ENCODE data around the gene ICAM1.
"Not testable (repeated sequence)": the region's sequence is repeated elsewhere in the genome, so short reads cannot be mapped to it uniquely, and the experiment has no call there.

The ICAM1 gene, protein sequence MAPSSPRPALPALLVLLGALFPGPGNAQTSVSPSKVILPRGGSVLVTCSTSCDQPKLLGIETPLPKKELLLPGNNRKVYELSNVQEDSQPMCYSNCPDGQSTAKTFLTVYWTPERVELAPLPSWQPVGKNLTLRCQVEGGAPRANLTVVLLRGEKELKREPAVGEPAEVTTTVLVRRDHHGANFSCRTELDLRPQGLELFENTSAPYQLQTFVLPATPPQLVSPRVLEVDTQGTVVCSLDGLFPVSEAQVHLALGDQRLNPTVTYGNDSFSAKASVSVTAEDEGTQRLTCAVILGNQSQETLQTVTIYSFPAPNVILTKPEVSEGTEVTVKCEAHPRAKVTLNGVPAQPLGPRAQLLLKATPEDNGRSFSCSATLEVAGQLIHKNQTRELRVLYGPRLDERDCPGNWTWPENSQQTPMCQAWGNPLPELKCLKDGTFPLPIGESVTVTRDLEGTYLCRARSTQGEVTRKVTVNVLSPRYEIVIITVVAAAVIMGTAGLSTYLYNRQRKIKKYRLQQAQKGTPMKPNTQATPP

DNA sequence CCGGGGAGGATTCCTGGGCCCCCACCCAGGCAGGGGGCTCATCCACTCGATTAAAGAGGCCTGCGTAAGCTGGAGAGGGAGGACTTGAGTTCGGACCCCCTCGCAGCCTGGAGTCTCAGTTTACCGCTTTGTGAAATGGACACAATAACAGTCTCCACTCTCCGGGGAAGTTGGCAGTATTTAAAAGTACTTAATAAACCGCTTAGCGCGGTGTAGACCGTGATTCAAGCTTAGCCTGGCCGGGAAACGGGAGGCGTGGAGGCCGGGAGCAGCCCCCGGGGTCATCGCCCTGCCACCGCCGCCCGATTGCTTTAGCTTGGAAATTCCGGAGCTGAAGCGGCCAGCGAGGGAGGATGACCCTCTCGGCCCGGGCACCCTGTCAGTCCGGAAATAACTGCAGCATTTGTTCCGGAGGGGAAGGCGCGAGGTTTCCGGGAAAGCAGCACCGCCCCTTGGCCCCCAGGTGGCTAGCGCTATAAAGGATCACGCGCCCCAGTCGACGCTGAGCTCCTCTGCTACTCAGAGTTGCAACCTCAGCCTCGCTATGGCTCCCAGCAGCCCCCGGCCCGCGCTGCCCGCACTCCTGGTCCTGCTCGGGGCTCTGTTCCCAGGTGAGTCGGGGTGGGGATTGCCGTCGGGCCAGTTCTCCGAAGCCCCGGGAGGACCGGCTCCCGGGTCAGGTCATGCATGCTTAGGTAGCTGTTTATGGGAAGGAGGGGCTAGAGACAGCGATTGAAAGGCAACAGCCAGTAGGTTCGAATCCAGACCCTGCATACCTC, at the start of gene ICAM1:
TSS of gene ICAM1 (plus strand) at position 505 of the 779 bp plus-strand sequence. CDS start at position 545, 40 bp downstream.
- peak; percentile 82 to 88 for DNase-seq

DNA sequence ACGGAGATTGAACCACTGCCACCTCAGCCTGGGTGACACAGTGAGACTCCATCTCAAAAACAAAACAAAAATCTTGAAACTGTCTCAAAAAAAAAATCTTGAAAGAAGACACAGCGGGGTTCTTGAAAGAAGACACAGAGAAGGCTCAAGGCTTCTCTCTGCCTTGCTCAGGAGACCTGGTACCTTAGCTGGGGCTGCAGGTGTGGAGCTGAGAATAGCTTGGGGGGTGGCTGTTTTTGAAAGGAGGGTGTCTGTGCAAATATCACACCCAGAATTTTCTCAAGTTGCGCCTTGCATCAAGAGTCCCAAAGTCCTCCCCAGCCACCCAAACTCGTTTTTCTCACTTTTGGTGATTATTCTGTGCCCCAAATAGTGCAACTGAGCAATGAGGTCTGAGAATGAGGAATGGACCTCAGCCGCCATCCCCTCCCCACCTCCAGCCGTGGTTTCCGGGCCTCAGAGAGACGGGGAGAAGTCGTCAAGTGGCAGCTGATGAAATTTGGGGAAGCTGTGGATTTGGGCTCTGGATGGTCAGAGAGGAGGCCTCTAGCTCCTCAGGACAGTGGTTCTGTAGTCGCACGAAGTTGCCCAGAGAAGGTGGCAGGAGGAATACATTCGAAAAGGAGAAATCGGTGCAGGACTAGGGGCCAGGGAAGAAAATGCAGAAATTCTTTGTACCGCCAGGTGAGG, 48.6 kb upstream of the ICAM1 start:
- DNase-seq = no peak

DNA sequence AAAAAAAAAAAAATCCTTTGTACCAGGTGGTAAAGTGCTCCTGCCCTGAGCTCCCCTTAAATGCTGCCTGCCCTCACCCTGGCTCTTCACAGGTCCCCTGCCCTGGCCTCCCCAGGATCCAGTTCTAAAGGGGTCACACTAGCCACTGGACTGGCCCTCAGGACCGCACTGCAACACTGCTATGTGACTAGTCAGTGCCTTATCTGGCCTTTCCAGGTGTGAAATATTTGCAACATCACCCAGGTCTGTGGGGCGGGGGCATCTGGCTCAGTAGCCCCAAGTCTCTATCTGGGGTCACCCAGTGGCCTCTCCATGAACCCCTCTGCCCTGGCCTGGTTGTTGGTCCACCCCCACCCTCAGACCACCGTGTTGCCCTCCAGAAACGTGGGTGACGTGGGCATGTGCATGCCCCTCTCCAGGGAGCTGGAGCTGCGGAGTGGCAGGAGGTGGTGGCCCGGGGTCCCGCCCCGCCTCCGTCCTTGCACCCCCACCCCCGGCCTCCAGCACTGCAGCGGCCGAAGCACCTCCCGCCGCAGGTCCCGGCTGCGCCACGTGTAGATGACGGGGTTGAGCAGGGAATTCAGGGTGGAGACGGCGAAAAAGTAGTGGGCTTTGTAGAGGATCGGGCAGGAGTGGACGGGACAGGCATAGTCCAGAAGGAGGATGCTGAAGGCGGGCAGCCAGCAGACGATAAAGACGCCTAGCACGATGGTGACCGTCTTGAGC, 47.3 kb upstream of the ICAM1 start:
- DNase-seq = no peak

DNA sequence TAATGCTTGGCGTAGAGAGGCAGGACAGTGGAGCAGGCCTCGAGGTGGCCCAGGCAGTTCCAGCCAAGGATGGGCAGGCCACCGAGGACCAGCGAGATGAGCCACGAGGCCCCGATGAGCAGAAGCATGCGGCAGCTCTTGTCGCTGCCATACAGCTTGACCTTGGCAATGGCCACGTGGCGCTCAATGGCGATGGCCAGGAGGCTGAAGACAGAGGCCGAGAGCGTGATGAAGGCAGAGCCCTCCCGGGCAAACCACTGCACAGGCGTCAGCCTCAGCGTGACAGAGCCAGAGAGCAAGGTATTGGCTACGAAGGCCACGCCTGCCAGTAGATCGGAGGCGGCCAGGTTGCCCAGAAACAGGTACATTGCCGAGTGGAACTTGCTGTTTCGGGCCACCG, 46.6 kb upstream of the ICAM1 start:
- DNase-seq = no peak

DNA sequence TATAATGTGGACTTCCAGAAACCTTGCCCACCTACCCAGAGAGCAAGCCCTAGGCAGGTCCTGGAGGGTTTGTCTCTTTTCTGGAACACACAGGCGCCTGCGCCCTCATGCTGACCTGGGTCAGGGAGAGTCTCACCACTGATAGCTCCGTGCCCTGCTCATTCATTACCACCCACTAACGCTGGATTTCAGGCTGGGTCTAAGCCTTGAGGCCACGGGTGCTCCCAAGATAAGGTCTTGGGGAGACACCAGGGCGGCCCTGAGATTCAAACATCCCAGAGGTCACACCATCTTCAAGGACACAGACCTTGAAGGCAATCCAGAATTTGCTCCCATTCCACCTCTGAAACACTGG, 44.9 kb upstream of the ICAM1 start:
- DNase-seq = no peak

DNA sequence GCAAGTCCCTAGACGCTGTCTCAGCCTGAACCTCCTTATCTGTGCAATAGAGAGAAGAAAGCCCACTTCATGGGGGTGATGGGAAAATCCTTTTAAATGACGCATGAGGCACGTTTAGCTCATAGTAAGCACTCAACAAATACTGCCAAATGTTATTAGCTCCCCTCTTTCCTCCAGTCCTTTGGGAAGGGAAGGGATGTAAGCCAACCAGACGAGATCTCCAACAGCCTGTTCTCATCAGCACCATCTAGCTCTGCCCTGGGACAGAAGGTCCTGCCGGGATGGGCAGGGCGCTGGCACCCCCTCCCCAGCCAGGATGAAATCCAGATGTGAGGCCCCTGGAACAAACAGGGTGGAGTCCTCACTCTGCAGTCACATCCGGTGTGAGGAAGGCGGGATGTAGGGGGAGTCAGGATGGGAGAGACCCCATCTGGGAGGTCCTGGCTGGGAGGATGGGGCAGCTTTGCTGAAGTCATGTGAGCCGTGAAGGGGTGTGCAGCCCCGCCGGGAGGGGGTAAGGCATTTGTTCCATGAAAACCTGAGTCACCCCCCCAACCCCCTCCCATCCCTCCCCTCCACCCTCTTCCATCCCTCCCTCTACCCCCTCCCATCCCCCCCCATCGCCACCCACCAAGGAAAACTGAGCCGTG, 44.4 kb upstream of the ICAM1 start:
- DNase-seq = no peak

DNA sequence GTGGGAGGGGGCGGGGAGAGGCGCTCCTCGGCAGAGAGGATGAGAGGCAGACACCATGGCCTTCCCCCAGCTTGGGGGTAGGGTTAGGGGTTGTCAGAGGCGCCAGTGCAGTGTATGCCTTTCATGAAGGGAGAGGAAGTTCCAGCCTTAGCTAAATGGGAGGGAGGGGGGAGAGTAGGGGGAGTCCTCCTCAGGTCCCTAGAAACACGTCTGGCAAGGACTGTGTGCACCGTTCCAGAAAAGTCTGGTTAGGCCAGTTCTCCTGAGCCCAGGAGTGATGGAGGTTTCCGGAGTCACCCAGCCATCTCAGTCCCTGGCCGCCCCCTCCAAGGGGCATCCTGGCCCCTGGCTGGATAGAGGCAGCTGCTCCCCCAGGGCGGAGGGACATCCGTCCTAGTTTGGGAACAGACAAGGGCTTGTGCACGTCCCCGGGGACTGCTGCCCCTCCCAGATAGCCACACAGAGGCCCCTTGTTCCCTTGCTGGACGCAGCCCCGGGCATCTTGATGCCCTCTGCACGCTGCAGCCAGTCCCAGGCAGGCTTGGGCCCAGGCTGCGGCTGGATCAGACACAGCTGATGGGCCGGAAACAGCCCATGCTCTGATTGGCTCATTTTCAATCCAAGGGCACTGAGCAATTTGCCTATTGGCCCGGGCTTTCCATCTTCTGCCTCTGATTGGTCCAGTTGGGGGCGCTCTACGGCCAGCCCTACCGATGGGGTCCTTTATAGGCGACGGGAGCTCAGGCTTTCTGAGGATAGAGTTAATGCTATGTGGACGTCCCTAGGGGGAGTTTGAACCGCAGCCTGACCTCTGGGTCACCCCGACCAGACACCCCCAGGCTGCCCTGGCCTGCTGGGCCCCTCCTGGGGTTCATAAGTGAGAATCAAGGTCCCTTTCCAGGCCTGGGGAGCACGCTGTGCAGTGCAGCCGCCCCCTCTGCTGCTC, 43.6 kb upstream of the ICAM1 start:
- DNase-seq = no peak

DNA sequence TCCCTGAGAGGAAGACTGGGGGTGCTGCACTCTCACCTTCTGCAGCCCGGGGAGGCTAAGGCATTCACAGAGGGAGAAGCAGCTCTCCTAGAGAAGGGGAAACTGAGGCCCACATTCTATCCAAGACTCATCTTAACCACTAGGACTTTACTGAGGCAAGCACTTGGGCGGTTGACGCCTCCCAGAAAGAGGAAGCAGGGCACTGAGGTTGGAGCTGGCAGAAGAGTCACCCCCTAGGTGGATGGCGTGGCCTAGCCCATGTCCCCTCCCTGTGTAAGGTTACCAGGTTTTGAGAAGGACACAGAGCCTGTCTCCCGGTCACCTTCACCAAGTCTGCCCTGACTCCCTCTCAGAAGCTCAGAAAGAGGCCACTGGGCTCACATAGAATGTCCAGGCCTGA, 42.5 kb upstream of the ICAM1 start:
- no peak for DNase-seq

DNA sequence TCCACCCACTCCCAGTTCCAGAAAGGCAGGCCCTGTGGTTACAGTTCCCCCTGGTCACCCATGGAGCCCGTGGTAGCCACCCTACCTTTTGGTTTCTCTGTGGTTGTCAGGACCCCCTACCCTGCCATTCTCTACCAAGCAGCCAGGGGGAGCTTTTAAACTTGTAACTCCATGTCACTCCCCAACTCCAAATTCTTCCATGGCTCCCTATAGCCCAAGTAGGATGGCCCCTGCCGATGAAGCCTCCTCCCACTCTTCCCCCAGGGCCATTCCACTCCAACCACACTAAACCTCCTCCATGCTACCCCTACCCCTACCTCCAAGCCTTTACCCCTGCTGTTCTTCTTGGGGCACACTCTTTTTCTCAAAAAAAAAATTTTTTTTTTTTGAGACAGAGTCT, 42.0 kb upstream of the ICAM1 start:
- peak; percentile 47 to 62 for DNase-seq

DNA sequence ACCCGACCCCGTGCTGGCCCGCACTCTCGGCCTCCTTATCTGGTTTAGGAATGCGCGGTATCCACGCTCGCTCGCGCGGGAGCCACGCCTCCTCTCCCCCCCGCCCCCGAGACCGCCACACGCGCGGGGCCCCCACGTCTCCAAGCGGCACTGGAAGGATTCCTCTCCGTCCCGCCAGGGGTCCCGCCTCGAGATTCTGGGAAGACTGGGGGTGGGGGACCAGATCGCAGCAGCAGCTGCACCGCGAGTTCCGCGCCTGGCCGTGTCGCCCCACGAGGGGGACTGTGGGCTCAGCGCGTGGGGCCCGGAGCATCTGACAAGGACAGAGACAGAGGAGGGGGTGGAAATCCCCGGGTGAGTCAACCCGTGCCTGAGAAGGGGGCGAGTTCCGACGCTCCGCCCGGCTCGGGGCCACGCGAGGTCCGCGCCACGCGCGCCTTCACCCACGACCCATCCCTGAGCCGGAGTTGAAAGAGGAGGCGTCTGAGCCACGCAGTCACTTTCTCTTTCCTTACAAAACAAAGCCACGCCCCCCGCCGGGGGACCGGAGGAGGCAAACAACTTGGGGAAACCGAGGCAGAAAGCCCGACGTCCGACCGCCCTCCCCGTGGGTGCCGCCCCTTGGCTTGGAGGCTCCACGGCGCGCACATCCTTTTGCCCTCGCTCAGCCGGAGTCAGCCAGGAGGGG, 40.6 kb upstream of the ICAM1 start:
- peak; percentile 77 to 79 for DNase-seq

DNA sequence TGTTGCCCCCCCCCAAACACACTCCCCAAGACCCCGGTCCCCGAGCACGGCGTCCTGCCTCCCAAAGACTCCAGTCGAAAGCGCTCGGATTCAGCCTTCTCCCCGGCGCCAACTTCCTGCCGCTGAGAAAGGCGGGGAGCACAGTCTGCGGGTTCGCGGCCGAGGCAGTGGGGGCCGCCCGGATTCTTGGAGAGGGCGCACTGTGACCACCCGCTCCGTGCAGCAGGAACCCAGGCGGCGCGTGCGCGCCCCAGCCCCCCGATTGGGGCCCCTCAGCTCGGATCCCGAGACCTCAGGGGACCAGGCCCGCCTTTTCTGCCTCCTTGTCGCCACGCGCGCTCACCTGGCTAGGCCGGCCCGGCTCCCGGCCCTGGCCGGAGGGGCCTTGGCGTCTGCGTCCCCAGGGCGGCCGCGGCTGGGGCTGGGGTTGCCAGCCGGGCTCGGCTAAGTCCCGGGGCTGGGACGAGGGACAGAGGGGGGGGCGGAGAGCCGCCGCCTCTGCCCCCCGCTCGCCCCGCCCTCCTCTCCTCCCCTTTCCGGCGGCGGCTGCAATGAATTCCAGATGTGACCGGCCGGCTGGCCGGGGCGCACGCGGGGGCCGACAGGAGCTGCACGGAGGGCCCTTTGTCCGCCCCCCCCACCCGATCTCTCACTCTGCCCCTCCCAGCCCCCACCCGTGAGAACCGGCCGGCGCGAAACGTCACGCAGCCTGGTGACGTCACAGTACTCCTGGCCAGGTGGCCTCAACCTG, 39.9 kb upstream of the ICAM1 start, which contains the start of gene S1PR2:
TSS of gene S1PR2 (minus strand) at position 471 of the 751 bp plus-strand sequence. CDS start 6,426 bp downstream, outside the sequence.
- peak; percentile 87 for DNase-seq

DNA sequence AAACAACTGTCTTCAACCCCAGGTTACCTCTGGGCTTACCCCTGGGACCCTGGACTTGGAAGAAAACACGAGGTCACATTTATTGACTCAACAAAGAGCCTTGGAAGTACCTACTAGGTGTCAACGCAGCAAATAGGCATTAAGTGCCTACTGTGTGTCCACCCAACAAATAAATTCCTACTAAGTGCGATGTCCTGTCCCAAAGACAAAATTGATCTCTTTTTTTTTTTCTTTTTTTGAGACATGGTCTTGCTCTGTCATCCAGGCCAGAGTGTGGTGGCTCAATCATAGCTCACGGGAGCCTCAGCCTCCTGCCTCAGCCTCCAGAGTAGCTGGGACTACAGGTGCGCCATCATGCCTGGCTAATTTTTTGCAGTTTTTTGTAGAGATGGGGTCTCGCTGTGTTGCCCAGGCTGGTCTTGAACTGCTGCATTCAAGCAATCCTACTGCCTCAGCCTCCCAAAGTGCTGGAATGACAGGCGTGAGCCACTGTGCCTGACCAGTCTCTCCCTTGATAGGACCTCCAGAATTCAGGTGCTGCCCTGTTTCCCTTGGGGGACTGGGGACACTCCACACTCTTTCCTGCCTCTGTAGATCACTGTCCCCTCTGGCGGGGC, 39.2 kb upstream of the ICAM1 start:
- DNase-seq = no peak

DNA sequence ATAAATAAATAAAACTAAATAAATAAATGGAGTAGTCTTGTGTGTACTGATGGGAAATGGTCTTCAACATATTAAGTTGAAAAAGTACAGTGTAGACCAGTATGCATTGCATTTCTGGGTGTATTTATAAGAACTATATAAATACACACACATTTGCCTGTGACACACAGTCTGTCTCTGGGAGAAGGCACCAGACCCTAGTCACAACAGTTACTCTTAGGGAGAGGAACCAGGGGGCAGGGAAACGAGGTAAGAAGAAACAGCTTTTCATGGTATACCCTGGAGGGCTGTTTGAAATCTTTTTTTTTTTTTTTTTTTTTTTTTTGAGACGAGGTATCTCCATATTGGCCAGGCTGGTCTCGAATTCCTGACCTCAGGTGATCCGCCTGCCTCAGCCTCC, 37.0 kb upstream of the ICAM1 start:
- no peak for DNase-seq

DNA sequence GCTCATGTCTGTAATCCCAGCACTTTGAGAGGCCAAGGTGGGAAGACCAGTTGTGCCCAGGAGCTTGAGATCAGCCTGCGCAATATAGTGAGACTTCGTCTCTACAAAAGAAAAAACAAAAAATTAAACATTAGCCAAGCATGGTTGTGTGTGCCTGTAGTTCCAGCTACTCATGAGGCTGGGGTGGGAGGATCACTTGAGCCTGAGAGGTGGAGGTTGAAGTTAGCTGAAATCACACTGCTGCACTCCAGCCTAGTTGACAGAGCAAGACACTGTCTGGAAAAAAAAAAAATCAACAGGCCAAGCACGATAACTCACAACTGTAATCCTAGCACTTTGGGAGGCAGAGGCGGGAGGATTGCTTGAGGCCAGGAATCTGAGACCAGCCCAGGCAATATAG, 35.9 kb upstream of the ICAM1 start:
- no peak for DNase-seq

DNA sequence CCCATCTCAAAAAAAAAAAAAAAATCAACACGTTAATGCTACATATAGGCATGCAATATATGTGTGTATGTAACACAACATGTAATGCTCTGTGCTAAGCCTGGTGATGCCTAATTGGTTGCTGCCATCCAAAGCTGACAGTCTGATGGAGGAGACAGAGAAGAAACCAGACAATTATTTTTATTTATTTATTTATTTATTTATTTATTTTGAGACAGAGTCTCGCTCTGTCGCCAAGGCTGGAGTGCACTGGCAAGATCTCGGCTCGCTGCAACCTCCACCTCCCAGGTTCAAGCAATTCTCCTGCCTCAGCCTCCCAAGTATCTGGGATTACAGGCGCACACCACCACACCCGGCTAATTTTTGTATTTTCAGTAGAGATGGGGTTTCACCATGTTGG, 35.5 kb upstream of the ICAM1 start:
- DNase-seq = not testable (repeated sequence)

DNA sequence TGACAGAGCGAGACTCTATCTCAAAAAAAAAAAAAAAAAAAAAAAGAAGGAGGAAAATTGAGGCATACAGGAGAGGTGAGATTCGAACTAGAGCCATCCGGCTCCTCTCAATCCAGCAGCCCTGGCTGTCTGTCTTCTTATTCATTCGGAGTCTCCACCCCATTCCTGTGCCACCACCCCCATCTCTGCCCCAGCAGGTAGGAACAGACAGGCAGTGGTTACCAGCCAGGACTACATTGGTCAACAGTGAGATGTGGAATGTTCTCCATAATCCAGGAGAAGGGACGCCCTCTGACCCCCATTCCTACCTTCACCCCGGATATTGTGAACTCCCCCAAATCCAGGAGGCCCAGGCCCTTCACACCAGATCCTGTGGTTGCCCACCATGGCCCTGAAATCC, 33.2 kb upstream of the ICAM1 start:
- DNase-seq = no peak

DNA sequence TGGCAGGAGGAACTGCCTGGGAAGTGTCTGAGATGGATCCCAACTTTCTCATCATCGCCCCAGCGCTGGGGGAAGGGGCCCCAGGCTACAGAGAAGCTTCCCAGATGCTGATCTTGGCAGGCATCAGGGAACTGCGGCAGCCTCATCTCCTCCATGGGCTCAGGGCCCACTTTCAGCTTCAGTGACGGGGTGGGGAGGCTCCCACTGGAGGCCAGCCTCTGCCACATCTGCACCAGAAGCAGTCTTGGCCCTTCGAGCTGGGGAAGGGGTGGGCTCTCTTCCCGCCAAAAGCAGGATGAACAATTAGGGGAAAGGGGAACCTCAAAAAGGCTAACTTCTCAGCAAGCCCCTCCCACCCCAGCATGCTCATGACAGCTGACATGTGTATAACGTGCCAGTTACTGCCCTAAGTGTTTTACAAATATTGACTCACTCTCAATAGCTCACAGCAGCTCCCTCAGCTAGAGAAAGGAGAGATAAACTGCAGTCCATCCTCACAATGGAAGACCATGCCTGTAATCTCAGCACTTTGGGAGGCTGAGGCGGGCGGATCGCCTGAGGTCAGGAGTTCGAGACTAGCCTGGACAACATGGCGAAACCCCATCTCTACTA, 32.6 kb upstream of the ICAM1 start:
- DNase-seq = no peak

DNA sequence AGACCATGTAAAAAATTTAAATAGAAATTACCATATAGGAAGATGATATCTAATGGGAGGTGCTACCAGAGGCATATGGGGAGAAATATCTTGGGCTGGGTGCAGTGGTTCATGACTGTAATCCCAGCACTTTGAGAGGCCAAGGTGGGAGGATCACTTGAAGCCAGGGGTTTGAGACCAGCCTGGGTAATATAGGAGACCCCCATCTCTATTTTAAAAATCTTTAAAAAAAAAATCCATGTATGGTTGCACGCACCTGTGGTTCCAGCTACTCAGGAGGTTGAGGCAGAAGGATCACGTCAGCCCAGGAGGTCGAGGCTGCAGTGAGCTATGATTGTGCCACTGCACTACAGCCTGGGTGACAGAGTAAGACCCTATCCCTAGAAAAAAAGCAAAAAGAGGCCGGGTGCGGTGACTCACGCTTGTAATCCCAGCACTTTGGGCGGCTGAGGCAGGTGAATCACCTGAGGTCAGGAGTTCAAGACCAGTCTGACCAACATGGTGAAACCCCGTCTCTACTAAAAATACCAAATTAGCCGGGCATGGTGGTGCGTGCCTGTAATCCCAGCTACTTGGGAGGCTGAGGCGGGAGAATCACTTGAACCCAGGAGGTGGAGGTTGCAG, 29.0 kb upstream of the ICAM1 start:
- DNase-seq = not testable (repeated sequence)

Measured in CD4-positive, alpha-beta T cell treated with Interleukin-1 beta for 1 hour (primary cell).